NOMO-1 treated with DMSO at 0.1 percent for 48 hours (cell line): Measurements from ENCODE around the gene MAP3K9.
"Not testable (repeated sequence)": the region's sequence is repeated elsewhere in the genome, so short reads cannot be mapped to it uniquely, and the experiment has no call there.

Experiments
- DNase-seq: peaks from one replicate; lab custom pipeline; 2025; ENCODE audit not compliant: unreplicated experiment; lab: John Stamatoyannopoulos, UW

The MAP3K9 gene

GRCh38 chr14:70726651-70727375 lies 82.5 kb downstream of the MAP3K9 start:
- no peak for DNase-seq

DNA sequence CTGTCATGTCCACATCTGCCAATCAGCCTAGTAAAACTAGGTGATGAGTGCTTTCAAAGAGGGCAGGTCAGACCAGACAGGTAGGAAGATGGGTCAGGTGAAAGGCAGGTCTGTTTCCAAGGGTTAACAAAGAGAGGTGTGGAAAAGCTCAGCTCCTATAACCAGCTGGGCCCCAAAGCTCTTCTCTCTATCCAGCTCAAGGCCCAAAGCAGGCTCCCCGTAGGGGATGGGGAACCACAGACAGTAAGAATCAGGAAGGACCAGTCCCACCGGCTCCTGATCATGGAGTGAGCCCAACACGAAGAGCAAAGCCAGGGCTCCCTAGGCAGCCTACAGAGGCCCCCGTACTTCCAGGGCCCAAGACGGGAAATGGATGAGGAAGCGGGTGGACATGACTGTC lies 84.4 kb downstream of the MAP3K9 start:
- DNase-seq: no peak

GRCh38 chr14:70724110-70724509 lies 85.2 kb downstream of the MAP3K9 start:
- DNase-seq: no peak

GRCh38 chr14:70723276-70723675 lies 86.0 kb downstream of the MAP3K9 start:
- DNase-seq: no peak

DNA sequence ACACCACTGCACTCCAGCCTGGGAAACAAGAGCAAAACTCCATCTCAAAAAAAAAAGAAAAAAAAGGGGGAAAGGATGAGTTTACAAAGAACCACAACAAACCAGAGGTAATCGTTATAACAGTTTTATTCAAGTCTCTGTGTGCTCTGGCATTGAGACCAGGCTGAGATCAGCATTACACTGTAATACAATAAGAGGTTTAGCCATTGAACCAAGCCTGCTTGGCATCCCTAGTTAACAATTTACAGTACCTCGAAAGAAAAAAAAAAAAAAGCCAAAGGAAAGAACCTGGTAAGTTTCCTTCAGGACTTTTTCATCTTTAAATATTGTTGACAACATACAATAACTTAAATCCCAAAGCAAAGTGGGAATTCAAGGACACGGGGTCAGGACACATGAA lies 86.9 kb downstream of the MAP3K9 start:
- DNase-seq: no peak

DNA sequence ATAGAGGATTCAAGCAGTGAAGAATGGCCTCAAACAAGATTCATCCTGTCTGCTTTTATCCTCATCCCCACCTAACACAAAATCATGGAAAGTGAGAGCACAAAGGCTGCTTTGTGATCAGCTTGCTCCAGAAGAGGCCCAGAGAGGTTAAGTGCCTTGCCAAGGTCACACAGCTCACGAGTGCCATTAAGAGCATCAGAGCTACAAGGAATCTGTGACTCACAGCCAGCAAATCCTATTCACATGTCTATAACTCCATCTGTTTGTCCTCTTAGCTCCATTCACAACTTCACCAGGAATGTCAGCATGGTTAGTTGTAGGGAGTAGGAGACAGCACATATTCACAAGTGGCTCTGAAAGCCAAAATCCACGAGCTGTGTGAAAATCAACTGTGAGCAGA lies 87.8 kb downstream of the MAP3K9 start:
- DNase-seq: no peak

- no peak for DNase-seq
These were observed 90.8 kb downstream of the MAP3K9 start for GRCh38 chr14:70718383-70719118.

DNA sequence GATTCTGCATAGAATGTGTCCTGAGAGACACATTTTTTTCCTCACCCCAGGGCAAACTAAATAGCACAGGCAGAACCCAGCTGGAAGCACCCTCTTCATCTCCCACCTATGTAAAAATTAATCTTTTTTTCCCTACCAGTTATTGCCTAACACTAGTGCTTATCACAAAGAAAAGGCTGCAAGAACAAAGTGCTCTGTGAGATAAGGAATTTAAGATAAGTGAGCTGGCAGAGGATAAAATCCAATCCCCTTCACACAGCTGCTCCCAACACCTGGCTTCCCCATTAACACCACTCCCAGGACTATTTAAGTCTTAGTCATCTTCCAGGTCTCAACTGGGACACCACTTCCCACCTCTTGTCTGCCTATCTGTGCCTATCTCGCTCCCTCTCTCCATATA lies 92.4 kb downstream of the MAP3K9 start:
- no peak for DNase-seq

- no peak for DNase-seq
These were observed 92.8 kb downstream of the MAP3K9 start for GRCh38 chr14:70716483-70716882.

- DNase-seq: peak; percentile 41
These were observed 95.2 kb downstream of the MAP3K9 start for GRCh38 chr14:70714055-70714550.

DNA sequence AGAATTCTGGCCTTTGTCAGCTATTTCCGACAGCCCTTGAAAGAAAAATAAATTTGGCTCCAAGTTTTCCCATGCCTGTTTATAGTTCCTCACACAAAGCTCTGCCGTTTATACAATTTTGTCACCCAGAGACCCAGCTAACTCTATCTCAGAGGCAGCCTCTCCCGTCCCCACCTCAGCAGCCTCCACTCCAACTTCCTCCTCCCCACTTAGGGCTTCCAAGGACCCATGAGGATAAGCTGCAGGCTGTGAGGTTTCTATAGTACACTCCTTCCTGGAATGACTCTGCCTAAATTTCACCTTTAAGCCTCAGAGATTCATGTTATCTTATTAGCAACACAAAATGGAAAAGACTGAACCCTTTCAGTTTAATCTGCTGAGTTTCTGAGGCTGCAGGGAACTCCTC lies 95.8 kb downstream of the MAP3K9 start:
- DNase-seq: no peak

GRCh38 chr14:70713096-70713495 lies 96.2 kb downstream of the MAP3K9 start:
- DNase-seq: no peak

- DNase-seq: no peak
These were observed 97.9 kb downstream of the MAP3K9 start for GRCh38 chr14:70711451-70711850.

DNA sequence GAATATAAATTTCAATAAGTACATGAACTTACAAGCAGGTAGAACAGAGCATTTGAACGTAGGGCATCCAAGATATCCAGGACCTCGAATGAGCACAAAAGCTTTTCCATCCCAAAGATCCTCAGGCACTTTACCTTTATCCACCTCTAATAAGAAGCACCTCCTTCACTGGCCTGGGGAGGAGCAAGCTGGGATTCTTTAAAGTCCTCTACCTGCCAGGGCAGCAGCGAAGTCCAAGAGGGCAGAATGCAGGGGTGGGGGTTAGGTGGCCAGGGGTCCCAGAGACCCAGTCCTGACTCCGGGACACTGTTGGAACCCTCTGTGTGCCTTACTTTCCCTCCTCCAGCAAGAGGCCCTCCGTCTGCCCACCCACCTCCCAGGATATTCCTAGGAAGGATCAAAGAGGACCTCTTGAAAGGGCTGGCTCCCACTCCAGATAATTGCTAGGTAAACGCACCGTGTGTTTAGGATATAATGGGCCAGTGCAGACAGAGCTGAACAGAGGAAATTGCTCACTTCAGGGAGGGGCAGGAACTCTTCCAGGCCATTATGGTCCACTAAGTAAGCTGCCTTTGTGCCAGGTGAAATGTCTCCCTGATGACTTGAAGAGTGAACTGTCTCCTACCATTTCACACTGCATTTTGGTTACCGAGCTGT lies 99.5 kb downstream of the MAP3K9 start:
- DNase-seq: no peak

GRCh38 chr14:70708717-70709570 lies 100.4 kb downstream of the MAP3K9 start:
- DNase-seq: no peak

DNA sequence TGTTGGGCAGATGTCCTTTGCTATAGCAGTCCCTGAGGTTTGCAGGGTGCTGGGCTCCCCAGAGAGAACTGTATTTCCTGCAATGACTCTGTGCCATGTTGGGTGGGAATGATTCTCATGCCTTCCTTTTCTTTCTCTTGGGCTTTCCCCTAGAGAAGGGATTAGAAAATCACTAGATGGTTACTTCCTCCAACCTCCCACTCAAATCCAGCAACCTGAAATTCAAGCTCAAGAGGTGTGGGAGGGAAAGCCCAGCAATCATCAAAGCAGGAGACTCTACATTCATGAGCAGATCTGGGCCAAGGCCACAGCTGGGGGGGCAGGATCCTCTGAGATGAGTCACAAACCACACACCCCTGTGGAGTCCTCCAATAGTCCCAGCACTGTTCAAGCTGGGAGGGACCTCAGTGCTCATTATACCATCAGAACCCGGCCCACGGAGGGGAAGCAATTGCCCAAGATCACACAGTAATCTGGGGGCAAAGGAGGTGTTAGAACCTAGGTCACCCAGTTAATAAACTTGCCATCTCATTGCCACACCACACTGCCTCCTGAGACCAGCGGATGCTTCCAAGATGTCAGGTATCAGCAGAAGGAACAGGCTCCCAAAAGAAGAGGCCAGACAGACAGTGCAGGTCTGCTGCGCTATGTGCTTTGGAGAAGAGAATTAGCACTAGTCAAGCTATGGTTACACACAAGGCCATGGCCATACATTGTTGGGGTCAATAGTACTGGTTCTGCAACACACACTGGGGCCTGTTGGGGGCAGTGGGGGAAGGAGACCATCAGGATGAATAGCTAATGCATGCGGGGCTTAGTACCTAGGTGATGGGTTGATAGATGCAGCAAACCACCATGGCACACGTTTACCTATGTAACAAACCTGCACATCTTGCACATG lies 101.9 kb downstream of the MAP3K9 start:
- DNase-seq: peak; percentile 36

DNA sequence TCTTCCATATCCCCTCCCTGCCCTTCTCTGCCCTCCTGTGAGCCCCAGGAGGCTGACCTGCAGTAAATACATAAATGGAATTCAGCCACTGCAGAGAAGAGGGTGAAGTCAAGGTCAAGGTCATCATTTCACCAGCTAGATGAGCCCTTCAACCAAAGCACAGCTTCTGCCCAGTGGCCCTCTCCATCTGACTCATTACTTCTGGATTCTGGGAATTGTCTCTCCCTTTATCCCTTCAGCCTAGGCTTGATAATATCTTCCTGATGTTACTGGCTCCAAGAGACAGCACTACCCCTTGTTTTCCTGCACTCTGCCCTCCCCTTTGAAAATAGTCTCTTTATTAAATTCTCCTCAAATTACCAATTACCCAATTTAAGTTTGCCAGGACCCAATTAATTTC lies 103.1 kb downstream of the MAP3K9 start:
- DNase-seq: no peak

DNA sequence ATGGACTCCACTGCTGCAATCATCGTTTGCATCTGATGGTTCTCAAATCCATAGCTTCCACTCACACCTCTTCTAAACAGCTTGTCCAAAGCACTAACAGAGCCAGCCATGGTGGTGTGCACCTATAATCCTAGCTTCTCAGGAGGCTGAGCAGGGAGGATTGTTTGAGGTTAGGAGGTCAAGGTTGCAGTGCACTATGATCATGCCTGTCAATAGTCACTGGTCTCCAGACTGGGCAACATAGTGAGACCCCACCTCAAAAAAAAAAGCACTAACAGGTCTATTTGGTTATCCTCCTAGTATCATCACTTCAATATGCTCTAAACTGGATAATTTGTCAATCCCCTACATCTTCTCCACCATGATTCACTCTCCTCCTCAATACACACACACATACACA lies 104.4 kb downstream of the MAP3K9 start:
- no peak for DNase-seq

DNA sequence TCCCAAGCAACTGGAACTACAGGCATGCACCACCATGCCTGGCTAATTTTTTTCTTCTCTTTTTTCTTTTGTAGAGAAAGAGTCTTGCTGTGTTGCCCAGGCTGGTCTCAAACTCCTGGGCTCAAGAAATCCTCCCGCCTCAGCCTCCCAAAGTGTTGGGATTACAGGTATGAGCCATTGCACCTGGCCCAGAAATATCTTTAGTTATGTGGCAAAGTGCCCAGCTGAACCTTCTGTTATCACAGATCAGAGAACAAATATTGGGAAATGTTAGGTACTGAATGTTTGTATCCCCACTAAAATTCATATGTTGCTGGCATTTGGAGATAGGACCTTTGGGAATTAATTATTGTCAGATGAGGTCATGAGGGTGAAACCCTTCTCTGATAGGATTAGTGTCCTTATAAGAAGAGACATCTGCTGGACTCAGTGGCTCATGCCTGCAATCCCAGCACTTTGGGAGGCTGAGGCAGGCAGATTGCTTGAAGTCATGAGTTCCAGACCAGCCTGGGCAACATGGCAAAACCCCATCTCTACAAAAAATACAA lies 105.6 kb downstream of the MAP3K9 start:
- not testable (repeated sequence) for DNase-seq

DNA sequence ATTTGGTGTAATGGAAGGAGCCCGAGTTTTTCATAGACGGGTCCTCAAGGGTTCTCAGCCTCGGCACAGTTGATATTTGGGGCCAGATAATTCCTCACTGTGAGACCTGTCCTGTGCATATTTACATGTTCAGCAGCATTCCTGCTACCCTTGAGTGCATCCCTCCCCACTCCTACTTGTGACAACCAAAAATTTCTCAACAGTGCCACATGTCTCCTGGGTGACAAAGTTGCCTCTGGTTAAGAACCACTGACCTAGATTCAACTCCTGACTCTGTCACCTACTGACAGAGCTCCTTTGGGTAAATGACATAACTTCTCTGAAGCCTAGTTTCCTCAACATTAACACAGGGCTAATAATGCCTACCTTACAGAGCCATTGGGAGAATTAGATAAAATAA lies 107.2 kb downstream of the MAP3K9 start:
- DNase-seq: no peak
